Activated CD4-positive, alpha-beta T cell treated with anti-CD3 and anti-CD28 coated beads for 48 hours (primary cell): ENCODE data around the gene PPM1B.
"Not testable (repeated sequence)": the region's sequence is repeated elsewhere in the genome, so short reads cannot be mapped to it uniquely, and the experiment has no call there.

Experiments used
- DNase-seq: peaks from one replicate; pipeline ENCODE4 v3.0.0-alpha.2; 2020

The PPM1B gene

DNA sequence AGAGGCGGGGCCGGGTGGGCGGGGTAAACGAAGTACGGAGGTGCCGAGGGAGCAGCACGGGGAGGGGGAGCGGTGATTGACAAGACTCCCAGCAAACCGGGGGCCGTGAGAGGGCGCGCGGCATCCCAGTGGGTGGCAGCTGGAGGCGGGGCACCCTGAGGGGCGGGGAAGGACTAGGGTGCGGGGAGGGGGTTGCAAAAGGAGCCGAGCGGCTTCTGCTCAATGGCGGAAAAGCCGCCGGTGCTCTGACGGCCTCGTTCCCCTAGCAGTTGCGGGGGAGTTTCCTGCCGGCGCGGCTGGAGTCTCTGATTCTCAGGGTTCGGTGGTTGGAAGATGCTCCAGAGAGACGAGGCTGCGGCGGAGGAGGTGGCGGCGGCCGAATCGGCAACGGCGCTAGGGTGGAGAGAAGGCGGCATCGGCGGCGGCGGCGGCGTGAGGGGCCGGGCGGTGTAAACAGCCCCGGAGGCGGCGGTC, at the start of gene PPM1B:
Gene PPM1B, plus strand, starts transcription at position 195 of the 474 bp plus-strand sequence. CDS start 32,325 bp downstream, outside the sequence.
- DNase-seq, result peak; percentile 100

DNA sequence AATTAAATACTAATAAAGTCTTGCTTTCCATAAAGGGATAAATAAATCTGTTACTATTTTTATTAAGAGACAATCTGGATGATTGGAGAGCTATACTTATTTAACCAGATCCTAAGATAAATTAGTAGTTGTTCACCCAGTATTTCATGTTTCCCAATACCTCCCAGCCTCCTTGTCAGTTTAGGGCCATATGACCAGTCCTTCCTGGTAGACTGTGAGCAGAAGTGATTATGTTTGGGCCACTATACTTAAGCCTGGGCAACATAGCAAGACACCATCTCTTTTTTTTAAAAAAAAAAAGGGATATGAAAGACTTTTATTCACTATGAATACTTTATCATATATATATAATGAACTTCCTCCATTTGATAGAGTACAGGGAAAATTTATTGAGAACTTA, 48.8 kb upstream of the PPM1B start:
- no peak for DNase-seq

DNA sequence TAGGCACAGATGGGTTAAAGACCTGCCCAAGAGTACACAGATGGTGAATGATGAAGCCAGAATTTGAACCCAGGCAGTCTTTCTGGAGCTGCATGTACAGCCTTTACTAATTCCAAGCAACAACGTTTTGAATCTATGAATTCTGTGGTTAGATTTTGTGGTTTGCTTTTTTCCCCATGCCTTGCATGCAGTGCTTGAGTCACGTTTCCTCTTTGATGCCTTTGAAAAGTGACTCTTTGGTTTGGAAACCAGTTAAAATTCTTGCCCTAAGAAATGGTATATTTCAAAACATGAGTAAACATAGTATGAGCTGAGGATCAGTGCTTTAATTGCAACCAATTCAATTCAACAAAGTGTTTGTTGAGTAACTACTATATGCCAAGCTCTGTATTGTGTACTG, 48.2 kb upstream of the PPM1B start:
- DNase-seq, result peak; percentile 33

DNA sequence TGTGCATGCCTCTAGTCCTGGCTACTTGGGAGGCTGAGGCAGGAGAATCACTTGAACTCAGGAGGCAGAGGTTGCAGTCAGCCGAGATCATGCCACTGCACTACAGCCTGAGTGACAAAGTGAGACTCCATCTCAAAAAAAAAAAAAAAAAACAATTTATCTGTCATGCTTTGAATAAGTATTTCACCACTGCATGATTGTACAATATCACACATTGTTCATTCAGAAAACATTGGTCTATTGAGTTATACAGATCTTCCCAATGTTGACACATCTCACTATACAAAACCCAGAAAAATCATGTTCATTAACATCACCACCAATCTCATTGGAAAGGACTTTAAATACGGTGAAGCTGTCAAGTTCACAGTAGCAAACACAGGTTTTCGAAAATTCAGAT, 46.8 kb upstream of the PPM1B start:
- DNase-seq, result no peak

DNA sequence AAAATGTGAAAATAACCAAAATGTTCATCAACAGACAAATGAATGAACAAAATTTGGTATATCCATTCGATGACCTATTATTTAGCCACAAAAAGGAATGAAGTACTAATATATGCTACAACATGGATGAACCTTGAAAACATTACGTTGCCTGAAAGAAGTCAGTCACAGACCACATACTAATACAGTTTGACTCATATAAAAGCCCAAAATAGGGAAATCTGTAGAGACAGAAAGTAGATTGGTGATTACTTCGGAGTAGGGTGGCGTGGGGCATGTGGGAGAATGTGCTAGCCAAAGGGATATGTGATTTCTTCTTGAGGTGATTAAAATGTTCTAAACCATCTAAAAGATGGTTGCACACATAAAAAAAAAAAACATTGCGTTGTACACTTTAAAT, 44.2 kb upstream of the PPM1B start:
- DNase-seq, result peak; percentile 16

DNA sequence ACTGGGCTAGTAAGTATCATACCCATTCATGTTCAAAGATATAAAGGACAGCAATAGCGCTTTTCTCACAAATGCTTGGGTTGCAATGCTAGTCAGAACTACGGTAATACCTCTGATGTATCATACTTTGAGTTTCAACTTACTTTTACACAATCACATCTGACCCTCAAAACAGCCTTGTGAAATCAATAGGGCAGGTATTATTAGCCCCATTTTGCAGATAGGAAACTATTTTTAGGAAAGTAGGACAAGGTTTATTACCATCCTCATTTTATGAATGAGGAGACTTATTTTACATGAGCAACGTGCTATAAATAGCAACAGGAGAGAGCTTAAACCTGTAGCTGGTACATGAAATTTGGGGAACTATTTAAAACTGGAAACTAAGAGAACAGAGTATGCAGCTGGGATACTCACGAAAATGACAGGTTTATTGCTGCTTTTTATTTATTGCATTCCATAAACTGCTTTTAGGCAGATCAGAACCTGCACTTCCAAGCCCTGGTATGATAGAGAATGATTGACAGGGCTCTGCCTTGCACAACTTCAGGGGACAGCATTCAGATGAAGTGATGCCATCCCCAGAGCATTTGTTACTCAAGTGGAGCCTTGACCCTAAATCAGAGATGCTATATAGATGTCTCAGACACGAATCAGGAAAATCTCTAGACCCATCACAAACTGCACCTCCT, 42.4 kb upstream of the PPM1B start:
- no peak for DNase-seq

DNA sequence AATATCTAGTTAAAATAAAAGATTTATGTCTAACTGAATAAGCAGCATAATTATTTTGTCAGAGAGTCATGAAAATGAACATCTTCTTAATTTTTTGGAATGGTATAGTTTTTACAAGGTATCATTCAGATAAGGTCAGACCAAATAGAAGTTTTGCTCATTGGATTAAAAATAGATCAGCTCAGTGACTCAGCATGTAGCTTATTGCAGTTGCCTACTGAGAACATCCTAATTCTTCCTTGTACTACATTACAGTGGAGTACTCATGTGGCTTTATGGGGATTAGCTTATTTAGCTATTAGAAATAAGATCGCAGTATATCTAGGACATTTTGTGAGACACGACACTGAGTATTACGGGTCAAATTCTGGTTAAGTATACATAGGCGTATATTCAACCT, 38.2 kb upstream of the PPM1B start:
- no peak for DNase-seq

DNA sequence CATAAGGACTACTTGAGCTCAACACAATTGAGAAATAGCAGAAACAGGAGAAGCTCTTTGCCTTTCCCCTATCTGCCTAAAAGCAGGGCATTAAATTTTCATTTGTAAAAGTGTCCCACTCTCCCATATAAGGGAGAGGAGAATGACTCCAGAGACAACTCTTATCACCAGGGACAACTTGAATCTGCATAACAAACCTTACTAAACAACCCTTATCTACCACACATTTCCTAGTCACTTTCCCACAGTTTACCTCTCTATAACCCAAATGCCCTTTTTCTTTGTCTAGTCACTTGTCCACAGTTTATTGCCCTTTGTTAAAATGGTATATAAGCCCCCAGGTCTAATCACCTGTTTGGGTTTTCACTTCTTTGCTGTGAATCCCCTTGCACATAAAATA, 37.5 kb upstream of the PPM1B start:
- DNase-seq, result no peak

DNA sequence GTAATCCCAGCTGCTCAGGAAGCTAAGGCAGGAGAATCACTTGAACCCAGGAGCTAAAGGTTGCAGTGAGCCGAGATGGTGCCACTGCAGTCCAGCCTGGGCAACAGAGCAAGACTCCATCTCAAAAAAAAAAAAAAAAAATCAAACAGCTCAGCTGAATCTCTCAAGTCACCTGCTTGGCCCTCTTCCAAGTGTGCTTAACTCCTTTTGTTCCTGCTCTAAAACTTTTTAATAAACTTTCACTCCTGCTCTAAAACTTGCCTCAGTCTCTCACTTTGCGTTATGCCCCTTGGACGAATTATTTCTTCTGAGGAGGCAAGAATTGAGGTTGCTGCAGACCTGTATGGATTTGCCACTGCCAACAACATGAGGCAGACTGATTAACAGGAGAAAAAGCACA, 35.1 kb upstream of the PPM1B start:
- DNase-seq, result not testable (repeated sequence)

DNA sequence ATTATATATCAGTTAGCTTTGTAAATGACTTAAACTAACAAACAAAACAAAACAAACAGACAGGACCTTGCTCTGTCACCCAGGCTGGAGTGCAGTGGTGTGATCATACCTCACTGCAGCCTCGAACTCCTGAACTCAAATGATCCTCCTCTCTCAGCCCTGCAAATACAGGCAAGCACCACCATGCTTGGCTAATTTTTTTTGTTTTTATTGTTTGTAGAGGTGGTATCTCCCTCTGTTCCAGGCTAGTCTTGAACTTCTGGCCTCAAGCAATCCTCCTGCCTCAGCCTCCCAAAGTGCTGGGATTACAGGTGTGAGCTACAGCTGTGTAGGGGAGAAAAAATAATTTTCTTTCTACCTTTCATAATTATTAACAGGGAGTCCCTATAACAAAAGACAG, 33.8 kb upstream of the PPM1B start:
- no peak for DNase-seq

DNA sequence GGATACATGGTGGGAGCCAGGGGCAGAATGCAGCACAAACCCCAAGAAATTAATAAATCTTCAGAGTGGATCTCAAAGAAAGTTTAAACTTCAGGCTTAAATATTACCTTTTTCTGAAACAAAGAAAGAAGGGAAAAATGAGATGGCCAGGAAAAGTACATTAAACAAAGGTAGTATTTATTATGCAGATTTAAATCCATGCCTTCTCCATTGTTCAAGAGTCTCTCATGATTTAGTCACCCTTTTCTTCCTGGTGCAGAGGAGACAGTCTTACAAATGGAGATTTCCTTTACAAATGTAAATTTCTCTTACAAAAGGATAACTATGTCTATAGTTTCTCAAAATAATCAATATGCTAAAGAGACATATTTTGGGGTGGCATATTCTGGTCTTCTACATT, 33.4 kb upstream of the PPM1B start:
- no peak for DNase-seq

DNA sequence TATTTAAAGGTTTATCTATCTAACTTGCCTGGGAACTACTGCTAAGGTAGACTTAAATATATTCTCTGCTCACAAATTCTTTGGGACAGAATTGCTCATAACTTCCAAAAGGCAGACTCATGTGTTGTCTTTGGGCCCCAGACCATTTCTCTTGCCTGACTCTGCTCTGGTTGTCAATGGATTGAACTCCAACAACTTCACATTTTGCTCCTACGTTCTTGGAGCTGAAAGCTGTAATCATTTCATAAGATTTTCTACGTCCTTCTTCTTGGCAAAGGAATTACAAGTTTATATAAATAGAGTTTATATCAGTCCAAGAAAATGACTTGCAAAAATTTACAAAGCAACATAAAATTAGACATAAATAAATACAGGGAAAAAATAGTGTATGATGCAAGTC, 32.9 kb upstream of the PPM1B start:
- DNase-seq, result no peak

DNA sequence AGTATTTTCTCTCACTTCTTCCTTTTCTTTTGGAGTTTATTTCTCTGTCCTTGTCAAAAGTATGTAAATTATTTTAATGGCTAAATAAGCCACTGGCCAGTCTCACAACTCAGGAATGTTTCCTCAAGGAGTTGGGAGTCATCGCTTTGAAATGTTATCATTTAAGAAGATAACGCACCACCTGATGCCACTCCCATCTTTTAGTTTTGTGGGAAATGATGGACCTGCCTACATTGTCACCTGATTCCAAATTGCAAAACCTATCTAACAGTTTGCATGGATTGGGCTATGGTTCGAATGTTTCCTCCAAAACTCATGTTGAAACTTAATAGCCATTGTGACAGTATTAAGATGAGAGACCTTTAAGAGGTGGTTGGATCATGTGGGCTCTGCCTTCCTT, 32.4 kb upstream of the PPM1B start:
- no peak for DNase-seq

DNA sequence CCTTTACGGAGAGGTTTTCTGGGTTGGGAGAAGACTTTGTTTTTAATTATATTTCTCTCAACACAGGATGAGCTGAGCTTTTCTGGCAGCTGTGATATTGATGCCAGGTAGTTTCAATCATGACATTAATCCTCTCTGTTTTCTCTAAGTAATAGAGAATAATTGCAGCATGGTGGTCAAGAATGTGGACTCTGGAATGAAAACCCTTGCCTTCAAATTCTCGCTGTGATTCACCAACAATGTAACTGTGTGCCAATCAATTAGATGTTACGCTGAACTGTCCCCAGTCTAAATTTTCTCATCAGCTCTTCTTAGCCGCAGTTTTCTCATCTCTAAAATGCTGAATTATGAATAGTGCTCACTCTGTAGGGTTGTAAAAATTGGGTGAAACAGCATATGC, 31.6 kb upstream of the PPM1B start:
- no peak for DNase-seq

DNA sequence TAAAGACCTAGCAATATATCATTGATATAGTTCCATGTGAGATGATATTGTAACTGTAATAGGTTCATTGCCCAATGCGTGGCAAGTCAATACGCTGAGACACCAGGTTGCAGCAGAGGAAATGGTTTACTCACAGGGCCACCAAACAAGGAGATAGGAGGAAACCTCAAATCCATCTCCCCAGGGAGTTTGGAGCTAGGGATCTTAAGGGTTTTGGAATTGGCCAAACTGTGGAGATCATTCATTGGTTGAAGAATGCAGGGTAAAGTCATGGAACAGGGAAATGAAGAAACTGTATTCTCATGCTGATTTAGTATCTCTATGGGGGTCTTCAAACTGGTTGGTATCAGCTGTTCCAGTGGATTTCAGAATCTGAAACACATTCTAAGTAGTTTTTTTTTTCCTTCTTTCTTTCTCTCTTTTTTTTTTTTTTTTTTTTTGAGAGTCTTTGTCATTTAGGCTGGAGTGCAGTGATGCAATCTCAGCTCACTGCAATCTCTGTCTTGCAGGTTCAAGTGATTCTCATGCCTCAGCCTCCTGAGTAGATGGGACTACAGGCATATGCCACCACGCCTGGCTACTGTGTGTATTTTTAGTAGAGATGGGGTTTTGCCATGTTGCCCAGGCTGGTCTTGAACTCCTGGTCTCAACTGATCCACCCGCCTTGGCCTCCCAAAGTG, 30.7 kb upstream of the PPM1B start:
- DNase-seq, result no peak

DNA sequence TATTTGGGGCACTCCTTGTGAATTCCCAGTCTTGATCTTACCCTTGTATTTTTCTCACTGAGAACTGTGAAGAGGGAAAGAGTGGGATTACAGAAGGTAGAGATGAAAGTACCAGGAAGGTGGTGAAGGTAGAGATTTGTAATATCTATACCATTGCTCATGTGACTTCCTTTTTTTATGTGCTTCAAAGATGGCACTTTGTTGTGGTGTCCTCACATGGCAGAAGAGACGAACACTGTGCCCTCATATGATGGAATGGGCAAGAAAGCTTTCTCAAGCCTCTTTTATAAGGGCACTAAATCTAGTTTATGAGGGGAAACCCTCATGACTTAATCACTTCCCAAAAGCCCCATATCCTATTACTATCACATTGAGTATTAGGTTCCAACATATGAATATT, 28.9 kb upstream of the PPM1B start:
- no peak for DNase-seq

DNA sequence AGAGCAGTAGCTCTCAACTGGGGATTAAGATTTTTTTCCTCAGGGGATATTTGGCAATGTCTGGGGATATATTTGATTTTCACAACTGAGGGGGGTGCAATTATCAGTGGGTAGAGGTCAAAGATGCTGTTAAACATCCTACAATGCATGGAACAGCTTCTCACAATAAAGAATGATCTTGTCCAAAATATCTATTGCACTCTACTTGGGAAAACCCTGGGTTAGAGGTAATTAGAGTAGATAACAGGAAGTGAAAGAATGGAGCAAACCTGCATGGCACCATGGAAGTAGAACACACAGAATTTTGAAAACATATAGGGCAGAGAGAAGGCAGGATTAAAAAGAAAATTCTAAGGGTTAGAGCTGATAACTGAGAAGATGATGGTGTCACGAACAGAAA, 26.4 kb upstream of the PPM1B start:
- DNase-seq, result no peak

DNA sequence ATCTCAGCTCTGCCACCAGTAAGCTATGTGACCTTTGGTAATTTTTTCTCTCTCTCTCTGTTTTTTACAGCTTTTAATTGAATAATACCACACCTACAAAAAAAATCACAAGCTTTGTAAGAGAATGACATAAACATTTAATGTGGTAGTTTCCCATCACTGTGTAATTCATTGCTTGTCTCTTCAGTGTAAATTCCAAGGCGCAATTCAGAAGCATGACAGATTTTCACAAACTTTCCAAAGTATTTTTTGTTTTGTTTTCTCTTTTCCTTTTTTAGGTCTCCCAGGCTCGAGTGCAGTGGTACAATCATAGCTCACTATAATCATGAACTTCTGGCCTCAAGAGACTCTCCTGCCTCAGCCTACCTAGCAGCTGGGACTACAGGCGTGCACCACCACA, 25.0 kb upstream of the PPM1B start:
- no peak for DNase-seq

DNA sequence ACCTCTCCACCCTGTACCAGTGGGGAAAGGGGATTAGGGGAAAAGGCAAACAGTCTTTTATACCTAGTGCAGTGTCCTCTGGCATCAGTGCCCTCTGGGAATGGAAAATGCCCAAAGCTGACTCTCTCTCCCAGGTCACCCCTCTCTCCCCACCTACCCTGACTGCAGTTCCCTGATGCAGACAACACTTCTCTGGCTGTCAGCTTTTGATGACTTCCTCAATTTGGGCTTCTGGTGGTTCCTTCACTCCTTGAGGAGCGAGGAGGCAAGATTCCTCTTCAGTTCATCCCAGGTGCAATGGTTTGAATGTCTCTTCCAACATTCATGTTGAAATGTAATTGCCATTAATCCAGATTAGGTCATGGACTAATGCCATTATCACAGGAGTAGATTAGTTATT, 19.7 kb upstream of the PPM1B start:
- no peak for DNase-seq

DNA sequence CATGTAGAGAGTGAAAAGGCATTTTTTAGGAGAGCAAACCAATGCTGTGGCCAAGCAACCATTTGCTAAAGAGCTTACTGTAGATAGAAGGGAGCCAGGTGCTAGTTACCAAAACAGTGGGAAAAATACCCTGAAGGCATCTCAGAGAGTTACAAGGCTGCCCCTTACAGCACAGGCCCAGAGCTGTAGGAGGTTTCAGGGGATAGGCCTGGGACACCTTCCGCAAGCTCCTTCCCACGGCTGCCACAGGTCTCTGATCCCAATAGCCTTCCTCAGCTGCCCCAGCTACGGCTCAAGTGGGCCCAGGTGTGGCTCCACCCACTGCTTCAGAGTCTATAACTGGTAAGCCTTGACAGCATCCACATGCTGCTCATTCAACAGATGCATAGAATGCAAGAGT, 18.2 kb upstream of the PPM1B start:
- DNase-seq, result no peak

DNA sequence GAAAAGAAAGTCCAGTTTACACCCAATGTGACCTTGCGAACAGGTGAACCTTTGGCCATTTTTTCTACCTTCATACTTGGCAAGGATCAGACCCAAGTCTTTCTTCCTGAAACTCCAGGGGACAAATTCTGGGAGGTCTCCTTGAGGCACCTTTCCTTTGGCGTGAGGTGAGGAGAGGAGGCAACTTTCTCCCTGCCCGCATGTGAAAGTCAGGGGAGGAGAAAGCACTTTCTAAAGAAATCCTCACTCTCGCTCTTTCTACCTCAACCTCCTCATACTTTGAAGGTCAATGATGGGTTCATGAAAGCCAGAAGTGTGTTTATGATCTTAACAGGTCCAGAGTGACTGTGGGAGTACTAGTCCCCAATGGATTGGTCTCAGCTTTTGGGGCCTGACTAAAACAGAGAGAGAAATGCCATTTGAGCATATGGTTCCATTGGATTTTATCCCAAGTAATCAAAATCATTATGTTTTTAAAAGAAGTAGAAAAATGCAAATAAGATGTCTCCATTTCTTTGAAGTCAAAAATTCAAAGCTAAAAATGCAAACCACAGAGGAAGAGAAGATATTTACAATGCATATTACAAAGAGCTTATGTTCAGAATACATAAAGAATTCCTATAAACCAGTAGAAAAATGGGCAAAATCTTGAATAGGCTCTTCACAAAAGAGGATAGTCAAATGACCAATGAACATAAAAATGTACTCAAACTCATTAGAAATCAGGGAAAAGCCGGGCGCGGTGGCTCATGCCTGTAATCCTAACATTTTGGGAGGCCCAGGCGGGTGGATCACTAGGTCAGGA, 15.6 kb upstream of the PPM1B start:
- DNase-seq, result no peak

DNA sequence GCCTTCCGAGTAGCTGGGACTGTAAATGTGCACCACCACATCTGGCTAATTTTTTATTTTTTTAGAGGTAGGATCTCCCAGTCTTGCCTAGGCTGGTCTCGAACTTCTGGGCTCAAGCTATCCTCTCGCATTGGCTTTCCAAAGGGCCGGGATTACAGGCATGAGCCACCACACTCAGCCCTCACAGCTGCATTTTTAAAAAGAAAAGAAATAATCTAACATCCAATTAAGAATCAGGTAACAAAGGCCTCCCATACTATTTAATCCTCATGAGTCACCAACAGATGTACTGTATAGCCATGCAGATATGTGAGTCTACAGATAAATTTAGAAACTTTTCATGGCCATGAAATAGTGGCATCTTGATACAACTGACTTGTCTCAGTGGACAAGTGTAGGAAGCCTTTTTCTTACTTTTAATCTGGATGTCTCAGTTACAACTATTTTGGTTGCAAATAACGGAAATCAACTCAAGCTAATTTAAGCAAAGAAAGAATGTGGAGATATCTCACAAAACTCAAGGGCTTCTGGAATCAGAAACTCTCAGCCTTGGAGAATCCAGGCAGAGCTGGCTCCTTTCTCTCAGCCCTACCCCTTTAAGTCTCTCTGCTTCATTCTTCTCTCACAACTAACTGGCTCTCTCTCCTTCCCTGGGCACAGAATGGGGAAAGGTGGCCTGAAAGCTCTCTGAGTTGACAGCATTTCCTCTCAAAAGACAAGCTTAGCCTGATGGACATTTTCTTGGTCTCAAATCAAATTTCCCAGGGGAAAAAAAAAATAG, 12.8 kb upstream of the PPM1B start:
- DNase-seq, result no peak

DNA sequence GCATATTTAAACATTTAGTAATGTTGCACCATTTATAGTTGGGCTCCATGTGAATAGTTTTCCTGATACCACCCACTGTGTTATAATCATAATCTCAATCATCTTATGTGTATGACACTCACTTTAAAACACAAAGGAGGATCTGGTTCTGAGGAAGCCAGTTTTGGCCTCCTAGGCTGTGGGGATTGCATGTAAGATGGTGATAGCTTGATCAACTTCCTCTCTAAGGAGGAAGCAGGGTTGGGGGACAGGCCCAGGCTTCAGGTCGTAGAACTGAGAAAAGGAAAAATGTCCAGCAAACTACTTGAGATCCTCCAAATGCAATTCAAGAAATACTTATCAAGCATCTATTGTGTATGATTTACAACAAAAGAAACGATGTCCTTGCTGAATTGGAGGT, 4.9 kb upstream of the PPM1B start:
- no peak for DNase-seq
